GM19455 (cell line): ENCODE data around the gene TNFSF10.
"Not testable (repeated sequence)": the region's sequence is repeated elsewhere in the genome, so short reads cannot be mapped to it uniquely, and the experiment has no call there.

Experiments
- ATAC-seq: cut with Tn5 transposase; IDR thresholded peaks from one replicate; pipeline ENCODE4 v1.9.1; 2021; ENCODE audit not compliant: unreplicated experiment

TNFSF10 gene

GRCh38 chr3:172518929-172519640 lies 4.1 kb downstream of the TNFSF10 start:
- no peak for ATAC-seq

GRCh38 chr3:172517859-172518466 lies 5.3 kb downstream of the TNFSF10 start:
- no peak for ATAC-seq

- ATAC-seq: no peak
Measured at GRCh38 chr3:172516318-172517214, 6.7 kb downstream of the TNFSF10 start.

GRCh38 chr3:172515130-172515918 lies 7.9 kb downstream of the TNFSF10 start:
- ATAC-seq: no peak

- ATAC-seq: no peak
Measured at GRCh38 chr3:172514678-172515077, 8.6 kb downstream of the TNFSF10 start.

- no peak for ATAC-seq
Measured at GRCh38 chr3:172513488-172513887, 9.7 kb downstream of the TNFSF10 start.

- peak; percentile 67 for ATAC-seq
Measured at GRCh38 chr3:172511783-172512762, 11.2 kb downstream of the TNFSF10 start.

- ATAC-seq: no peak
Measured at GRCh38 chr3:172506094-172506493, 17.1 kb downstream of the TNFSF10 start.

GRCh38 chr3:172501540-172501939 lies 21.7 kb downstream of the TNFSF10 start:
- no peak for ATAC-seq

GRCh38 chr3:172490198-172490669 lies 33.0 kb downstream of the TNFSF10 start:
- ATAC-seq: not testable (repeated sequence)

- no peak for ATAC-seq
Measured at GRCh38 chr3:172478116-172478515, 45.1 kb downstream of the TNFSF10 start.

GRCh38 chr3:172476347-172476746 lies 46.9 kb downstream of the TNFSF10 start:
- ATAC-seq: no peak

GRCh38 chr3:172475703-172476102 lies 47.5 kb downstream of the TNFSF10 start:
- ATAC-seq: no peak

- no peak for ATAC-seq
Measured at GRCh38 chr3:172471903-172472302, 51.3 kb downstream of the TNFSF10 start.

- no peak for ATAC-seq
Measured at GRCh38 chr3:172470588-172470987, 52.6 kb downstream of the TNFSF10 start.

- ATAC-seq: no peak
Measured at GRCh38 chr3:172467170-172467824, 55.9 kb downstream of the TNFSF10 start.

- ATAC-seq: no peak
Measured at GRCh38 chr3:172466553-172467130, 56.6 kb downstream of the TNFSF10 start.

GRCh38 chr3:172465281-172465680 lies 57.9 kb downstream of the TNFSF10 start:
- ATAC-seq: no peak

GRCh38 chr3:172464306-172464705 lies 58.9 kb downstream of the TNFSF10 start:
- ATAC-seq: no peak
